HEK293T (cell line): ENCODE measurements around the gene DUSP6.
A peak's percentile ranks its signal among the peaks of the same experiment; 100 is the strongest.

Experiments used
- ARNT ChIP-seq: fragments of 450-650 bp; IDR thresholded peaks from 2 replicates; pipeline ENCODE4 v1.6.1; 2017; ENCODE audit warnings: mild to moderate bottlenecking
- BHLHE40 ChIP-seq: fragments of 450-650 bp; IDR thresholded peaks from 2 replicates; pipeline ENCODE4 v1.6.1; 2016; ENCODE audit warnings: mild to moderate bottlenecking, moderate library complexity, borderline replicate concordance
- ELF4 ChIP-seq: fragments of 450-650 bp; IDR thresholded peaks from 2 replicates; pipeline ENCODE4 v1.6.1; 2017; ENCODE audit warnings: antibody characterized with exemption
- FOXK2 ChIP-seq: fragments of 450-650 bp; IDR thresholded peaks from 2 replicates; pipeline ENCODE4 v1.6.1; 2016; ENCODE audit warnings: mild to moderate bottlenecking
- FOXM1 ChIP-seq: fragments of 450-650 bp; IDR thresholded peaks from 2 replicates; pipeline ENCODE4 v1.6.1; 2017; ENCODE audit warnings: mild to moderate bottlenecking, borderline replicate concordance
- HDGF ChIP-seq: fragments of 450-650 bp; IDR thresholded peaks from 2 replicates; pipeline ENCODE4 v1.6.1; 2017; ENCODE audit warnings: antibody characterized with exemption, borderline replicate concordance
- LEF1 ChIP-seq: fragments of 450-650 bp; IDR thresholded peaks from 2 replicates; pipeline ENCODE4 v1.6.1; 2017; ENCODE audit warnings: mild to moderate bottlenecking, borderline replicate concordance
- NFRKB ChIP-seq: fragments of 450-650 bp; IDR thresholded peaks from 2 replicates; pipeline ENCODE4 v1.6.1; 2016; ENCODE audit warnings: mild to moderate bottlenecking, moderate library complexity
- PKNOX1 ChIP-seq: fragments of 450-650 bp; IDR thresholded peaks from 2 replicates; pipeline ENCODE4 v1.6.1; 2016
- SP1 ChIP-seq: fragments of 450-650 bp; IDR thresholded peaks from 2 replicates; pipeline ENCODE4 v1.6.1; 2017
- SUZ12 ChIP-seq: fragments of 450-650 bp; IDR thresholded peaks from 2 replicates; pipeline ENCODE4 v1.6.1; 2016; ENCODE audit warnings: mild to moderate bottlenecking
- TARDBP ChIP-seq: fragments of 450-650 bp; IDR thresholded peaks from 2 replicates; pipeline ENCODE4 v1.6.1; 2016
- ZNF384 ChIP-seq: fragments of 450-650 bp; IDR thresholded peaks from 2 replicates; pipeline ENCODE4 v1.6.1; 2016

GRCh38 chr12:89323568-89324218, 28.6 kb downstream of the DUSP6 start:
- no peak for TF ChIP-seq ELF4
- peak; percentile 35; the same call in 1 of the 2 replicates for TF ChIP-seq PKNOX1
- no peak for TF ChIP-seq SP1
- no peak for TF ChIP-seq SUZ12
- no peak for TF ChIP-seq BHLHE40
- no peak for TF ChIP-seq HDGF
- no peak for TF ChIP-seq ZNF384
- no peak for TF ChIP-seq LEF1
- TF ChIP-seq FOXM1: no peak
- no peak for TF ChIP-seq NFRKB
- no peak for TF ChIP-seq FOXK2
- no peak for TF ChIP-seq TARDBP
- no peak for TF ChIP-seq ARNT
